Measurements from ENCODE around the gene GUCD1.

GUCD1 gene

GRCh38 chr22:24555165-24556039 lies 464 bp upstream of the GUCD1 start, which contains the start of gene SNRPD3:
SNRPD3 (plus strand) TSS chr22:24555999; CDS start chr22:24557675, 1,676 bp downstream.
- peak; percentile 98 for DNase-seq (ENCODE audit: low read depth)
- peak within 1 kb of the TSS; percentile 97 for H3K4me3 ChIP-seq (ENCODE audit: low read depth, low read length)
- TF ChIP-seq MYC (IDR thresholded peaks at IDR 0.05; ENCODE audit: low read depth, low read length) (peak; percentile 86), MAX (IDR thresholded peaks at IDR 0.05; ENCODE audit: low read depth, low read length) (peak; percentile 68), CTCF (IDR thresholded peaks at IDR 0.05; ENCODE audit: low read depth, low read length) (no peak), POLR2A (IDR thresholded peaks at IDR 0.05; ENCODE audit: extremely low read depth, insufficient read length) (peak; percentile 54)

- no peak for TF ChIP-seq CTCF (IDR thresholded peaks at IDR 0.05; ENCODE audit: low read depth, low read length)
- TF ChIP-seq POLR2A (IDR thresholded peaks at IDR 0.05; ENCODE audit: extremely low read depth, insufficient read length), result no peak
- TF ChIP-seq MAX (IDR thresholded peaks at IDR 0.05; ENCODE audit: low read depth, low read length), result no peak
- no peak for TF ChIP-seq MYC (IDR thresholded peaks at IDR 0.05; ENCODE audit: low read depth, low read length)
- peak overlapping the region; percentile 95 for H3K4me3 ChIP-seq (ENCODE audit: low read depth, low read length)
- peak; percentile 22 for DNase-seq (ENCODE audit: low read depth)
Measured at GRCh38 chr22:24553597-24554312, 1.2 kb downstream of the GUCD1 start.

DNA sequence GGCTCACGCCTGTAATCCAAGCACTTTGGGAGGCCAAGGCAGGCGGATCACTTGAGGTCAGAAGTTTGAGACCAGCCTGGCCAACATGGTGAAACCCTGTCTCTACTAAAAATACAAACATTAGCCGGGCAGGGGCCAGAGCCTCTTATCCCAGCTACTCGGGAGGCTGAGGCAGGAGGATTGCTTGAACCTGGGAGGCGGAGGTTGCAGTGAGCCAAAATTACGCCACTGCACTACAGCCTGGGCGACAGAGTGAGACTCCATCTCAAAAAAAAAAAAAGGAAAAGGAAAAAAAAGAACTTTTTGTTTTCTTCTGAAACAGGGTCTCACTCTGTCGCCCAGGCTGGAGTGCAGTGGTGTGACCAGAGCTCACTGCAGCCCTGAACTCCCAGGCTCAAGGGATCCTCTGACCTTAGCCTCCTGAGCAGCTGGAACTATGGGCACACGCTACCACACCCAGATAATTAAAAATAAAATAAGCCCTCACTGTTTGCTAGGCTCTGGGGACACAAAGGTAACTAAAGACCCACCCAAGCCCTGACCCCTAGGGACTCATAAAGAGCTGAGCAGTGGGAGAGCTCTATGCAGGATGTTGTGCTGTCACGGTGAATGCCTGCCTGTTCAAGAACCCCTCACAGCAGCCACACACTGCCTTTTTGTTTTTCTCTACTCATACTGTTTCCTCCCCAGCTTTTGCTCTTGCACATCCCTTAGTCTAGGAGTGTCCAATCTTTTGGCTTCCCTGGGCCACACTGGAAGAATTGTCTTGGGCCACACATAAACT lies 2.2 kb downstream of the GUCD1 start:
- peak overlapping the region; percentile 95 for H3K4me3 ChIP-seq (ENCODE audit: low read depth, low read length)

DNA sequence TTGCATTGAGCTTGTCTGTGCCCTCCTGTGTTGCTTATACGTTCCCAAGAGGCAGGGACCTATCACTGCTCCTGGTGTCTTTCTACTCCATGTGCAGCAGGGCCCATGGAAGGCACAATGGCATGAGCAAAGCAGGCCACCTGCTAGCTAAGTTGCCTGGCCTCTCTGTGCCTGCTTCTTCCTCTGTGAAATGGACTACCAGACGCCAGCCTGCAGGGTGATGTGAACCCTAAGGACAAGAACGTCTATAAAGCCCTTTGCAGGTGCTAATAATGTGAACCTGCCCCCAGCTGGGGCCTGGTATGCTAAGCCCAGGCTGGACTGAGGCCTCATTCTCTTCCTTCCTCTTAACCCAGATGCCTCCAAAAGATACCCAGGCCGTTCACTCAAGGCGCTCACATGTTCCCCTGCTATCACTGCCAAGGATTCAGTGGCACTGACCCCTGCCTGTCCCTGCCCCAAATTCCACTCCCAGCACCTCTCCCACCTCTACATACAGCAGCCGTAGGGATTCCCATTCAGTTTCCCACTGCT lies 4.0 kb downstream of the GUCD1 start:
- H3K4me3 ChIP-seq (ENCODE audit: low read depth, low read length), result no peak overlapping the region
- DNase-seq (ENCODE audit: low read depth), result no peak
- TF ChIP-seq POLR2A (IDR thresholded peaks at IDR 0.05; ENCODE audit: extremely low read depth, insufficient read length), result no peak
- TF ChIP-seq CTCF (IDR thresholded peaks at IDR 0.05; ENCODE audit: low read depth, low read length), result no peak
- no peak for TF ChIP-seq MAX (IDR thresholded peaks at IDR 0.05; ENCODE audit: low read depth, low read length)
- TF ChIP-seq MYC (IDR thresholded peaks at IDR 0.05; ENCODE audit: low read depth, low read length), result no peak

More for the DNA sequence above, 2.2 kb downstream of the GUCD1 start:
- DNase-seq (ENCODE audit: low read depth), result peak; percentile 64

DNA sequence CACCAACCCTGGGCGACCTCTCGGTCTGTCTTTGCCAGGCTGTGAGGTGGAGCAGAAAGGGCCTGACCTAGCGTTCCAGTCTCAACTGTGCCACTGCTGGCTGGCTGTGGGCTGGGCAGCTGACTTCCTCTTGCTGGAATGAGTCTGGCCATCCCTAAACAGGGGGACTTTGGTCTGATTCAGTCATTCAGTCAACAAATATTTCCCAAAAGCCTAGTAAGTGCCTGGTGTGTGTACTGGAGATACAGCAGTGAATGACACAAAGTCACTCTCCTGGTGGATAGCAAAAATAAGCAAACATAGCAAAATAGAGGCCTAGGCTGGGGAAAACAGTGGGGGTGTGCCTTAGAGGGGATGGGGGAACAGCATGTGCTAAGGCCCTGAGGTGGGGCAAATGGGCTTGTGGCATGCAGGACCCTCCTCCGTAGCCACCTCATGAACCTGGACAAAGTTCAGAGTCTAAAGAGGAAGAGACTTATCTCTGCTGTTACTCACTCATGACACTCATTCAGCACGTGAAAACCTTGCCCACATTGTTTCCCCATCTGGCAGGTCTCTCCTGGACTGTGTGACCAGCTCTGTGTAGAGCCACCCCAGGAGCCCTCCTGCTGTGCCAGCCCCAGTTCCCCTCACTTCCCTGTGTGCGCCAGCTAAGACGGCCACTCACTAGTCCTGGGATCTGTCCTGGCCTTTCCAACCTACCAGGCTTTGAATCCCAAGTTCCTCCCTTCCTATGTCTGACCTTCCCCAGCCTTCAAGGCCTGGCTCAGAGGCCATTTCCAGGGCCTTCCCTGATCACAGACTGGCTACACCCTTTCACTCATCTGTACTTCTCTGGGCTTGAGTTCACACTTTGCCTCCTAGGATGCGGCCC lies 4.7 kb downstream of the GUCD1 start:
- TF ChIP-seq MAX (IDR thresholded peaks at IDR 0.05; ENCODE audit: low read depth, low read length) (0 out of 2 replicates have a peak, but pooled peaks have one; percentile 54), MYC (IDR thresholded peaks at IDR 0.05; ENCODE audit: low read depth, low read length) (no peak)
- DNase-seq (ENCODE audit: low read depth), result peak; percentile 61
- no peak overlapping the region for H3K4me3 ChIP-seq (ENCODE audit: low read depth, low read length)

- DNase-seq (ENCODE audit: low read depth), result no peak
- no peak overlapping the region for H3K4me3 ChIP-seq (ENCODE audit: low read depth, low read length)
- TF ChIP-seq MAX (IDR thresholded peaks at IDR 0.05; ENCODE audit: low read depth, low read length) (no peak), MYC (IDR thresholded peaks at IDR 0.05; ENCODE audit: low read depth, low read length) (no peak), POLR2A (IDR thresholded peaks at IDR 0.05; ENCODE audit: extremely low read depth, insufficient read length) (no peak), CTCF (IDR thresholded peaks at IDR 0.05; ENCODE audit: low read depth, low read length) (no peak)
Measured at GRCh38 chr22:24548812-24549211, 6.1 kb downstream of the GUCD1 start.

Measured in NB4 (cell line).